Pancreas (tissue), 10 donors: Measurements from ENCODE around the gene TAB2. TPM values are rescaled to one million over a fixed set of nuclear protein-coding genes. Genes with fewer than 3 reads are reported as not detected.

ENCODE experiments used
- ATAC-seq, 4 donors: fragments of 200-7000 bp; cut with Tn5 transposase; one replicate each; pipeline versions ENCODE4 v1.8.0 to v1.9.1; 2020; ENCODE audit warnings: mild to moderate bottlenecking in 4 of 4, moderate library complexity in 4 of 4
- DNase-seq, 6 donors: peaks; one replicate each; pipeline ENCODE4 v3.0.0-alpha.2; 2020
- FAIRE-seq: peaks from 2 replicates; lab custom pipeline; 2012; peaks lifted over from hg19 to GRCh38; lab: Jason Lieb, UNC
- H3K27ac ChIP-seq, 4 donors: fragments of 200-600 bp; sonication (generic); 1 replicate in 3 of 4; 2 replicates in 1 of 4; pipeline versions ENCODE4 v1.5.0 to v1.8.0; 2020
- H3K27me3 ChIP-seq, 4 donors: fragments of 200-600 bp; one replicate each; pipeline ENCODE4 v1.8.0; 2021
- H3K36me3 ChIP-seq, 3 donors: fragments of 200-600 bp; sonication (generic) in 1 of 3; one replicate each; pipeline versions ENCODE4 v1.5.0 to v1.8.0; 2020 to 2021
- H3K4me1 ChIP-seq, 3 donors: fragments of 200-600 bp; one replicate each; pipeline ENCODE4 v1.8.0; 2021
- H3K4me3 ChIP-seq, 4 donors: fragments of 200-600 bp; sonication (generic) in 2 of 4; one replicate each; pipeline versions ENCODE4 v1.5.0 to v1.8.0; 2020 to 2021
- H3K9me3 ChIP-seq, 4 donors: fragments of 200-600 bp; one replicate each; pipeline ENCODE4 v1.8.0; 2021
- CTCF ChIP-seq, 4 donors: fragments of 200-600 bp; sonication (generic) in 3 of 4; IDR thresholded peaks; one replicate each; pipeline versions ENCODE4 v1.5.0 to v1.8.0; 2021; ENCODE audit warnings: antibody characterized with exemption in 4 of 4
- WGBS, 2 donors: extraction: QIAGEN DNeasy Blood & Tissue Kit; methylation state at CpG; one replicate each; pipeline ENCODE4 v1.1.7; 2013; 5-methylcytosine and 5-hydroxymethylcytosine counted together
- intact Hi-C, 3 donors: fragments of 100-400 bp; cut with DNase I; formaldehyde crosslinking; loops; one replicate each; pipeline versions ENCODE4 v1.11.1 to v1.14.2; 2022
- polyA plus RNA-seq, 2 donors: library from polyadenylated mRNA; stranded (reverse); fragments of 200-250 nt; gene quantifications; one replicate each; pipeline ENCODE4 v1.2.3, GENCODE V29; 2013
- total RNA-seq, 6 donors: library from RNA; stranded (reverse); fragmentation: NEBNext Ultra II Directional in 4 of 6; extraction: Animal tissue kit (Norgen Biotek cat#: 25700) in 4 of 6; gene quantifications; one replicate each; pipeline versions ENCODE4 v1.2.1 to v1.2.4, GENCODE V29; 2021 to 2023
- donor health status: healthy with polysubstance abuse.
- donor health status: DM: no; HTN: no; CAD: no; lungs with moderate emphysema.
- donor health status: DM: no; HTN: no; CAD: no.
- donor health status: control.
- donor health status: control.
- donor health status: Bipolar disorder and iron deficiency.
- donor health status: DM: yes; HTN: yes; CAD: no.
- donor health status: DM: no; HTN: no; CAD: no.
- donor health status: DM: no; HTN: no; CAD: no.
- donor health status: DM: yes; HTN: yes; CAD: no.

The TAB2 gene
- total and polyA plus RNA-seq, 8 donors: 6.6 to 35.1 (median 20.7) TPM

DNA sequence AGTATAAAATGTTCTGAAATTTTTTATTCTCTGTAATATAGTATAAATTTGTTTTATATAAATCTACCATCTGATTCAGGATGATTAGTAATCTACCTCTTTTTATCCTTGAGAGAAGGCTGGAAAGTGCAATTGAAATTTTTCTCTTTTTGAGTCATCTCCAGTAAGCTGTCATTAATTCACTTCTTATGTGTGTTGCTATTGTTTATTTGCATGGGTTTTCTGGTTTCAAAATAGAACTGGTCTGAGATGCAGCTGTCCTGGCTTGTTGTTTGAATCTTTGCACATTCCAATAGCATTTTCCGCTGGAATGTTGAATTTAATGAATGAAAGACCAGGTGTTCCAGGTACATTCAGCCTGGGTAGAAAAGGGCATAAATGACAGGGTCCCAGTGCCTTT is 24.3 kb upstream of the TAB2 start:
- no peaks in the 10 kb centered on the region for H3K36me3 ChIP-seq
- intact Hi-C loops: no loop called here
- no peak for TF ChIP-seq CTCF (IDR thresholded peaks at IDR 0.05)
- no peaks in the 10 kb centered on the region for H3K9me3 ChIP-seq
- H3K4me1 ChIP-seq: no peaks in the 10 kb centered on the region
- H3K4me3 ChIP-seq: no peak overlapping the region
- ATAC-seq: no peak
- FAIRE-seq: no peak
- DNase-seq: no peak
- no peaks in the 10 kb centered on the region for H3K27me3 ChIP-seq
- 96 to 100% methylated on average over 1 of the region's 1 CpG for WGBS, 2 donors
- H3K27ac ChIP-seq: no peak overlapping the region

DNA sequence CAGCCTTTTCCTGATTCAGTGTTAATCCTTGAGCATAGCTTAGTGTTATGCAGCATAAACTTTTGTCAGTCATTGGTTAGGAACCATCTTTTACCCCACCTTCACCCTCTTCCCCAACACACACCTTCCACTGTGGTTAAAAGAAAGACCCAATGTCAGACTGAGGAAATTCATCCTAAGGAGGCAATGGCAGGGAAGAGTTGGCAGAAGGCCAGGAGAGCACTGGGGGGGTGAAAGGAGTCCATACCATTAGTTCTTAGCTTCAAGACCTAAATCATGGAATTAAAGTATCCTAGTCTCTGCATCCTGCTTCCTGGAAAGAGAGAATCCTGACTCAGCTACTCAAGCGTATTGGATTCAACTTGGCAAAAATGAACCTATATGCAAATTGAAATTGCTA is 16.9 kb upstream of the TAB2 start:
- WGBS, 2 donors: 93 to 97% methylated on average over 1 of the region's 1 CpG
- intact Hi-C loops: no loop called here
- TF ChIP-seq CTCF (IDR thresholded peaks at IDR 0.05): no peak
- no peaks in the 10 kb centered on the region for H3K9me3 ChIP-seq
- FAIRE-seq: no peak
- no peaks in the 10 kb centered on the region for H3K27me3 ChIP-seq
- no peak for DNase-seq
- no peak overlapping the region for H3K4me3 ChIP-seq
- no peaks in the 10 kb centered on the region for H3K36me3 ChIP-seq
- H3K27ac ChIP-seq: no peak overlapping the region
- H3K4me1 ChIP-seq: peaks cover 0 to 3% (median 0%) of the 10 kb centered on the region in 3 donors
- no peak for ATAC-seq

DNA sequence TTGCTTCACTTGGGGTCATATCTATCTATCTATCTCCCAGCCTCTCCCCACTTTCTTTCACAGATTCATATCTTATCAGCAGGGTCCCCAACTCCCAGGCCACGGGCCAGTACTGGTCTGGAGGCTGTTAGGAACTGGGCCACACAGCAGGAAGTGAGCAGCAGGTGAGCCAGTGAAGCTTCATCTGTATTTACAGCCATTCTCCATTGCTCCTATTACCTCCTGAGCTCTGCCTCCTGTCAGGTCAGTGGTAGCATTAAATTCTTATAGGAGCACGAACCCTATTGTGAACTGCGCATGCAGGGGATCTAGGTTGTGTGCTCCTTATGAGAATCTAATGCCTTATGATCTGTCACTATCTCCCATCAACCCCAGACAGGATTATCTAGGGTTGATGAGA is 14.8 kb upstream of the TAB2 start:
- intact Hi-C loops: no loop called here
- no peak for FAIRE-seq
- no peak overlapping the region for H3K4me3 ChIP-seq
- no peak for TF ChIP-seq CTCF (IDR thresholded peaks at IDR 0.05)
- H3K9me3 ChIP-seq: no peaks in the 10 kb centered on the region
- no peak for DNase-seq
- no peaks in the 10 kb centered on the region for H3K27me3 ChIP-seq
- H3K27ac ChIP-seq: no peak overlapping the region
- no peak for ATAC-seq
- no peaks in the 10 kb centered on the region for H3K36me3 ChIP-seq
- WGBS, 2 donors: 94 to 98% methylated on average over 3 of the region's 3 CpGs
- H3K4me1 ChIP-seq: peaks cover 0 to 3% (median 0%) of the 10 kb centered on the region in 3 donors

- ATAC-seq: no peak
- Histone ChIP-seq H3K27me3 (no peaks in the 10 kb centered on the region), H3K9me3 (no peaks in the 10 kb centered on the region), H3K27ac (no peak overlapping the region), H3K36me3 (no peaks in the 10 kb centered on the region), H3K4me3 (no peak overlapping the region), H3K4me1 (peaks cover 0 to 3% (median 0%) of the 10 kb centered on the region in 3 donors)
- DNase-seq: no peak
- TF ChIP-seq CTCF (IDR thresholded peaks at IDR 0.05): no peak
- intact Hi-C loops: no loop called here
- 20 to 24% methylated on average over 1 of the region's 1 CpG for WGBS, 2 donors
- no peak for FAIRE-seq
These were observed 14.0 kb upstream of the TAB2 start for GRCh38 chr6:149303468-149303867.

- Histone ChIP-seq H3K27ac (no peak overlapping the region), H3K9me3 (no peaks in the 10 kb centered on the region), H3K4me1 (peaks cover 0 to 3% (median 0%) of the 10 kb centered on the region in 3 donors), H3K36me3 (no peaks in the 10 kb centered on the region), H3K4me3 (no peak overlapping the region), H3K27me3 (no peaks in the 10 kb centered on the region)
- ATAC-seq (no peak), DNase-seq (no peak), FAIRE-seq (no peak)
- TF ChIP-seq CTCF (IDR thresholded peaks at IDR 0.05): no peak
- WGBS, 2 donors: 40 to 46% methylated on average over 3 of the region's 3 CpGs
- intact Hi-C loops: no loop called here
These were observed 12.1 kb upstream of the TAB2 start for GRCh38 chr6:149305372-149305771.
